OCI-LY7 (cell line): ENCODE measurements around the gene TES. TPM values are rescaled to one million over a fixed set of nuclear protein-coding genes. Genes with fewer than 3 reads are reported as not detected.

Source experiments
- BruUV-seq: library from RNA; stranded (reverse); fragments of 400-500 nt; replicated peaks from 2 replicates; lab custom pipeline; 2021; lab: Mats Ljungman, UMichigan
- CTCF ChIA-PET: fragments of 300-600 bp; sonication (Branson Sonifier 250); formaldehyde crosslinking; loops from one replicate; lab custom pipeline; 2022; ENCODE audit warnings: antibody characterized with exemption; ENCODE audit not compliant: unreplicated experiment; lab: Charles Lee
- POLR2A ChIA-PET: fragments of 300-600 bp; sonication (Branson Sonifier 250); formaldehyde crosslinking; loops from one replicate; lab custom pipeline; 2022; ENCODE audit warnings: antibody characterized with exemption; lab: Charles Lee
- DNase-seq: peaks from one replicate; pipeline ENCODE4 v3.0.0-alpha.2; 2015; ENCODE audit warnings: low spot score
- H2AFZ ChIP-seq: fragments of 200-600 bp; sonication (generic), shearing (Covaris generic); 2 replicates; pipeline ENCODE4 v1.6.1; 2014; ENCODE audit warnings: mild to moderate bottlenecking, antibody characterized with exemption, low read length, moderate library complexity
- H3K27ac ChIP-seq: fragments of 200-600 bp; sonication (generic); 2 replicates; pipeline ENCODE4 v1.5.1; 2014; ENCODE audit warnings: mixed run types, low read depth, mild to moderate bottlenecking, moderate library complexity, low read length, inconsistent platforms; ENCODE audit not compliant: poor library complexity, severe bottlenecking
- H3K36me3 ChIP-seq: fragments of 200-600 bp; sonication (generic); 2 replicates; pipeline ENCODE4 v1.6.1; 2014; ENCODE audit warnings: mild to moderate bottlenecking, antibody characterized with exemption, low read length, moderate library complexity, mixed read lengths; ENCODE audit not compliant: insufficient read depth
- H3K4me1 ChIP-seq: fragments of 200-600 bp; sonication (generic); 2 replicates; pipeline ENCODE4 v1.5.1; 2014; ENCODE audit warnings: mild to moderate bottlenecking, low read length; ENCODE audit not compliant: insufficient read depth, poor library complexity, severe bottlenecking
- H3K4me2 ChIP-seq: fragments of 200-600 bp; sonication (generic); 2 replicates; pipeline ENCODE4 v1.6.1; 2014; ENCODE audit warnings: mild to moderate bottlenecking, low read length
- H3K4me3 ChIP-seq: fragments of 200-600 bp; sonication (generic); 2 replicates; pipeline ENCODE4 v1.5.1; 2014; ENCODE audit warnings: mild to moderate bottlenecking, low read depth, low read length; ENCODE audit not compliant: poor library complexity, severe bottlenecking
- H3K79me2 ChIP-seq: fragments of 200-600 bp; sonication (generic); 2 replicates; pipeline ENCODE4 v1.6.1; 2016; ENCODE audit warnings: low read depth, mild to moderate bottlenecking, low read length, moderate library complexity, mixed read lengths; ENCODE audit not compliant: insufficient read depth
- H3K9me2 ChIP-seq: fragments of 200-600 bp; sonication (generic); 2 replicates; pipeline ENCODE4 v1.6.1; 2016; ENCODE audit warnings: mild to moderate bottlenecking, low read length, mixed read lengths; ENCODE audit not compliant: insufficient read depth
- H3K9me3 ChIP-seq: fragments of 200-600 bp; sonication (generic); 2 replicates; pipeline ENCODE4 v1.6.1; 2014; ENCODE audit warnings: mild to moderate bottlenecking, mixed run types, low read length, mixed read lengths
- H4K20me1 ChIP-seq: fragments of 200-600 bp; sonication (generic); 2 replicates; pipeline ENCODE4 v1.6.1; 2014; ENCODE audit warnings: mild to moderate bottlenecking, antibody characterized with exemption, low read length, moderate library complexity, mixed read lengths; ENCODE audit not compliant: insufficient read depth
- EZH2phosphoT487 ChIP-seq: fragments of 200-600 bp; sonication (generic); IDR thresholded peaks from 2 replicates; pipeline ENCODE4 v1.6.1; 2018; ENCODE audit warnings: low read depth, borderline replicate concordance, mild to moderate bottlenecking, mixed run types, antibody characterized with exemption, low read length, moderate library complexity, mixed read lengths
- intact Hi-C: fragments of 100-400 bp; cut with micrococcal nuclease; formaldehyde crosslinking; loops from one replicate; pipeline ENCODE4 v1.10.0; 2022; ENCODE audit not compliant: unreplicated experiment
- total RNA-seq, 2 experiments: library from RNA; depleted of rRNA in 1 of 2; stranded (reverse); fragments of >200 nt in 1 of 2; shearing (Covaris generic) in 1 of 2; gene quantifications; 2 replicates each; pipeline ENCODE4 v1.2.3, GENCODE V29; 2014 to 2022
- TF ChIP-seq, protein P1 (sequence below): fragments of 200-600 bp; sonication (generic); conservative IDR thresholded peaks from 2 replicates; pipeline ENCODE4 v1.5.1; 2014; ENCODE audit warnings: mild to moderate bottlenecking, antibody characterized with exemption, low read length, moderate library complexity, mixed read lengths

TES gene
- total RNA-seq, 2 experiments from 2014 or later, result not detected

GRCh38 chr7:116182023-116182422 lies 28.3 kb upstream of the TES start:
- Histone ChIP-seq H4K20me1 (no peaks in the 10 kb centered on the region), H3K9me2 (no peaks in the 10 kb centered on the region), H3K9me3 (no peaks in the 10 kb centered on the region), H3K79me2 (no peaks in the 10 kb centered on the region), H3K4me2 (no peak overlapping the region), H3K36me3 (no peaks in the 10 kb centered on the region), H3K4me3 (no peak overlapping the region), H3K27ac (no peak overlapping the region), H3K4me1 (no peaks in the 10 kb centered on the region), H2AFZ (no peak overlapping the region)
- ChIA-PET POLR2A (no interaction called here), CTCF (no interaction called here)
- no TSS peak for BruUV-seq
- intact Hi-C loops, result no loop called here
- TF ChIP-seq, protein P1, sequence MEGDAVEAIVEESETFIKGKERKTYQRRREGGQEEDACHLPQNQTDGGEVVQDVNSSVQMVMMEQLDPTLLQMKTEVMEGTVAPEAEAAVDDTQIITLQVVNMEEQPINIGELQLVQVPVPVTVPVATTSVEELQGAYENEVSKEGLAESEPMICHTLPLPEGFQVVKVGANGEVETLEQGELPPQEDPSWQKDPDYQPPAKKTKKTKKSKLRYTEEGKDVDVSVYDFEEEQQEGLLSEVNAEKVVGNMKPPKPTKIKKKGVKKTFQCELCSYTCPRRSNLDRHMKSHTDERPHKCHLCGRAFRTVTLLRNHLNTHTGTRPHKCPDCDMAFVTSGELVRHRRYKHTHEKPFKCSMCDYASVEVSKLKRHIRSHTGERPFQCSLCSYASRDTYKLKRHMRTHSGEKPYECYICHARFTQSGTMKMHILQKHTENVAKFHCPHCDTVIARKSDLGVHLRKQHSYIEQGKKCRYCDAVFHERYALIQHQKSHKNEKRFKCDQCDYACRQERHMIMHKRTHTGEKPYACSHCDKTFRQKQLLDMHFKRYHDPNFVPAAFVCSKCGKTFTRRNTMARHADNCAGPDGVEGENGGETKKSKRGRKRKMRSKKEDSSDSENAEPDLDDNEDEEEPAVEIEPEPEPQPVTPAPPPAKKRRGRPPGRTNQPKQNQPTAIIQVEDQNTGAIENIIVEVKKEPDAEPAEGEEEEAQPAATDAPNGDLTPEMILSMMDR, result no peak
- TF ChIP-seq EZH2phosphoT487, result no peak
- no peak for DNase-seq

DNA sequence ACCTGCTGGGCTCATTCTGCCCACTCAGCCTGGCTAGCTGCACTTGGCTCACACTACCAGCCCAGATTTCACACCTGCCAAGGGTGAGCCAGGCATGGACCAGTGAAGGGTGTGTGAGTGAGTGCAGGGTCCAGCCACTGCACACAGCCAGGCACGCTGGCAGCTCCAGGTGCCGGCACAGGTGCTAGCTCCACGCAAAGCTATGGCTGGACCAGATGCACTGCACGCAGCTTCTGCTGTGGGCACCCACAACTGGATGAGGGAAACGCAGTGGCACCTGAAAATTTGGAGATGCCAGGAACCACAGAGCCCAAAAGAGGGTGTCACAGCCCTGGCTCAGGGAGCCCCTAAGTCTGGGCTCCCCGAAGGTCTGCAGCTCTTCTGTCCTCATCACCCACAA lies 24.9 kb upstream of the TES start:
- no TSS peak for BruUV-seq
- no peak for DNase-seq
- no peaks in the 10 kb centered on the region for H3K9me3 ChIP-seq
- no peaks in the 10 kb centered on the region for H4K20me1 ChIP-seq
- no peak overlapping the region for H3K4me3 ChIP-seq
- no peaks in the 10 kb centered on the region for H3K79me2 ChIP-seq
- ChIA-PET POLR2A (no interaction called here), CTCF (no interaction called here)
- no peak overlapping the region for H2AFZ ChIP-seq
- intact Hi-C loops, result no loop called here
- no peaks in the 10 kb centered on the region for H3K9me2 ChIP-seq
- H3K36me3 ChIP-seq, result no peaks in the 10 kb centered on the region
- no peak for TF ChIP-seq EZH2phosphoT487
- TF ChIP-seq, protein P1, result no peak
- H3K27ac ChIP-seq, result no peak overlapping the region
- no peak overlapping the region for H3K4me2 ChIP-seq
- no peaks in the 10 kb centered on the region for H3K4me1 ChIP-seq

- Histone ChIP-seq H3K4me1 (no peaks in the 10 kb centered on the region), H3K4me3 (no peak overlapping the region), H3K9me3 (no peaks in the 10 kb centered on the region), H3K4me2 (no peak overlapping the region), H3K79me2 (no peaks in the 10 kb centered on the region), H4K20me1 (no peaks in the 10 kb centered on the region), H3K9me2 (no peaks in the 10 kb centered on the region), H3K36me3 (no peaks in the 10 kb centered on the region), H3K27ac (no peak overlapping the region), H2AFZ (no peak overlapping the region)
- TF ChIP-seq, protein P1, result no peak
- TF ChIP-seq EZH2phosphoT487, result no peak
- CTCF ChIA-PET, result no interaction called here
- no peak for DNase-seq
- intact Hi-C loops, result no loop called here
- no TSS peak for BruUV-seq
- POLR2A ChIA-PET, result no interaction called here
Measured at GRCh38 chr7:116185956-116186355, 24.4 kb upstream of the TES start.
